Body of pancreas (tissue), 4 donors: ENCODE data around the gene SAP130. TPM values are rescaled to one million over a fixed set of nuclear protein-coding genes. Genes with fewer than 3 reads are reported as not detected.

Experiments used
- ATAC-seq: fragments of 150-250 bp; one replicate; pipeline ENCODE4 v1.9.1; 2016
- DNase-seq, 4 donors: peaks; one replicate each; pipeline ENCODE4 v3.0.0-alpha.2; 2019
- H3K27ac ChIP-seq, 4 donors: fragments of 200-600 bp; sonication (generic); 1 replicate in 3 of 4; 2 replicates in 1 of 4; pipeline versions ENCODE4 v1.5.1 to v1.6.1; 2016 to 2019; ENCODE audit warnings: mild to moderate bottlenecking in 1 of 4, mixed read lengths in 1 of 4, moderate library complexity in 1 of 4
- H3K27me3 ChIP-seq, 2 donors: fragments of 200-600 bp; sonication (generic); one replicate each; pipeline ENCODE4 v1.6.0; 2016; ENCODE audit warnings: mild to moderate bottlenecking in 1 of 2
- H3K36me3 ChIP-seq, 2 donors: fragments of 200-600 bp; sonication (generic); replicated peaks in 1 of 2; 2 replicates each; pipeline ENCODE4 v1.5.1; 2016; ENCODE audit warnings: low read depth in 2 of 2; ENCODE audit not compliant: insufficient read depth in 1 of 2
- H3K4me1 ChIP-seq: fragments of 200-600 bp; sonication (generic); one replicate; pipeline ENCODE4 v1.6.0; 2016
- H3K4me3 ChIP-seq, 2 donors: fragments of 200-600 bp; sonication (generic); 1 replicate in 1 of 2; 2 replicates in 1 of 2; pipeline ENCODE4 v1.5.1; 2016 to 2019
- H3K9me3 ChIP-seq, 3 donors: fragments of 200-600 bp; sonication (generic); 1 replicate in 2 of 3; 2 replicates in 1 of 3; pipeline ENCODE4 v1.5.1; 2016
- POLR2A ChIP-seq, 3 donors: fragments of 450-650 bp; IDR thresholded peaks; one replicate each; pipeline ENCODE4 v1.6.1; 2016; ENCODE audit warnings: antibody characterized with exemption in 3 of 3, mild to moderate bottlenecking in 2 of 3
- WGBS, 2 donors: methylation state at CpG; one replicate each; pipeline ENCODE4 v1.1.5; 2017; 5-methylcytosine and 5-hydroxymethylcytosine counted together
- intact Hi-C: fragments of 100-400 bp; cut with DNase I; formaldehyde crosslinking; loops from one replicate; pipeline ENCODE4 v1.15.1; 2023
- total RNA-seq, 2 donors: library from RNA; depleted of rRNA; stranded (reverse); fragments of >200 nt; gene quantifications; one replicate each; pipeline ENCODE4 v1.1.0, GENCODE V29; 2016
- TF ChIP-seq, protein P1 (sequence below), 7 experiments: fragments of 450-650 bp in 4 of 7; fragments of 200-600 bp in 3 of 7; sonication (generic) in 3 of 7; IDR thresholded peaks; one replicate each; pipeline ENCODE4 v1.5.1; 2016 to 2019; ENCODE audit warnings: antibody characterized with exemption in 7 of 7

Gene SAP130
- total RNA-seq, 2 donors from 2014 or later, result 4.4 to 4.6 TPM

DNA sequence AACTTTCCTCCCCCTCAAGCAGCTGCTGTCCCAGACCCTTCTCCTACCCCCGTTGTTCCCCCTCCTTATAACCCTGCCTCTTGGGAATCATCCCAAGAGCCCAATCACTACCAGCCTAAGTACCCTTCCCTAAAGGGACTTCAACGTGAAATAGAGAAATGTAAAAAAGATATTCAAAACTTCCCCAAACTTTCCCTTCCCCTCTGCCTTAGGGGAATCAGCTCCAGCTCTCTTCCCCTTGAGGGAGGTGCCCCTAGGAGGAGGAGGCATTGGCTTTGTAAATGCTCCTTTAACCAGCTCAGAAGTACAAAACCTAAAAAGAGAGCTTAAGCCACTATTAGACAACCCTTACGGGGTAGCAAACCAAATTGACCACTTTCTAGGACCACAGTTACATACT is 10.6 kb upstream of the SAP130 start:
- Histone ChIP-seq H3K4me3 (no peak overlapping the region), H3K36me3 (no peaks in the 10 kb centered on the region), H3K9me3 (peaks cover 0 to 20% (median 0%) of the 10 kb centered on the region in 3 donors), H3K27me3 (no peaks in the 10 kb centered on the region), H3K4me1 (no peaks in the 10 kb centered on the region), H3K27ac (no peak overlapping the region)
- intact Hi-C loops, result loop anchor here (10.0 kb wide), 1 partner anchor 46 kb away; no protein-coding TSS in a partner anchor
- 72 to 75% methylated on average over 3 of the region's 3 CpGs for WGBS, 2 donors
- no peak for TF ChIP-seq POLR2A (IDR thresholded peaks at IDR 0.05)
- TF ChIP-seq, protein P1, sequence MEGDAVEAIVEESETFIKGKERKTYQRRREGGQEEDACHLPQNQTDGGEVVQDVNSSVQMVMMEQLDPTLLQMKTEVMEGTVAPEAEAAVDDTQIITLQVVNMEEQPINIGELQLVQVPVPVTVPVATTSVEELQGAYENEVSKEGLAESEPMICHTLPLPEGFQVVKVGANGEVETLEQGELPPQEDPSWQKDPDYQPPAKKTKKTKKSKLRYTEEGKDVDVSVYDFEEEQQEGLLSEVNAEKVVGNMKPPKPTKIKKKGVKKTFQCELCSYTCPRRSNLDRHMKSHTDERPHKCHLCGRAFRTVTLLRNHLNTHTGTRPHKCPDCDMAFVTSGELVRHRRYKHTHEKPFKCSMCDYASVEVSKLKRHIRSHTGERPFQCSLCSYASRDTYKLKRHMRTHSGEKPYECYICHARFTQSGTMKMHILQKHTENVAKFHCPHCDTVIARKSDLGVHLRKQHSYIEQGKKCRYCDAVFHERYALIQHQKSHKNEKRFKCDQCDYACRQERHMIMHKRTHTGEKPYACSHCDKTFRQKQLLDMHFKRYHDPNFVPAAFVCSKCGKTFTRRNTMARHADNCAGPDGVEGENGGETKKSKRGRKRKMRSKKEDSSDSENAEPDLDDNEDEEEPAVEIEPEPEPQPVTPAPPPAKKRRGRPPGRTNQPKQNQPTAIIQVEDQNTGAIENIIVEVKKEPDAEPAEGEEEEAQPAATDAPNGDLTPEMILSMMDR (IDR thresholded peaks at IDR 0.05), result no peak
- DNase-seq (no peak), ATAC-seq (no peak)

DNA sequence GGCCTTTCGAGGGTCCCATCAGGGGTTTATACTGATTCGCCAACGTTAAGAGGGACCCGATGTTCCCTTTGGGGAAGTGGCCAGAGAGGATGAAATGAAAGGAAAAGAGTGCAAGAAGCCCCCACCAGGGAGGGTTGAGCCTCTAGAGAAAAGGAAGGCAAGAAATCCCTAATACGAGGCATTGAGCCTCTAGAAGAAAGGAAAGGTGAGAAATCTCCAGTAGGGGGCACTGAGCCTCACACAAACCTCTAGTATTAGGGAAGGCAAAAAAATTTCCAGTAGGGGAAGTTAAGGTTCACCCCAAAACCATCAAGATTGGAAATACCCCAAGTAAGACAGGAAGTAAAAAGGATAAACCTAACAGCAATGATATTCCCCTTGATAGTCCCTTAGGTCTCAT is 9.8 kb upstream of the SAP130 start:
- H3K27me3 ChIP-seq, result no peaks in the 10 kb centered on the region
- DNase-seq (no peak), ATAC-seq (no peak)
- intact Hi-C loops, result loop anchor here (10.0 kb wide), 1 partner anchor 47 kb away; no protein-coding TSS in a partner anchor
- H3K36me3 ChIP-seq, result no peaks in the 10 kb centered on the region
- no peak overlapping the region for H3K4me3 ChIP-seq
- H3K9me3 ChIP-seq, result peaks cover 0 to 13% (median 0%) of the 10 kb centered on the region in 3 donors
- 81 to 83% methylated on average over 5 of the region's 5 CpGs for WGBS, 2 donors
- TF ChIP-seq POLR2A (IDR thresholded peaks at IDR 0.05), result no peak
- TF ChIP-seq, protein P1 (IDR thresholded peaks at IDR 0.05), result no peak
- H3K4me1 ChIP-seq, result no peaks in the 10 kb centered on the region
- H3K27ac ChIP-seq, result no peak overlapping the region

DNA sequence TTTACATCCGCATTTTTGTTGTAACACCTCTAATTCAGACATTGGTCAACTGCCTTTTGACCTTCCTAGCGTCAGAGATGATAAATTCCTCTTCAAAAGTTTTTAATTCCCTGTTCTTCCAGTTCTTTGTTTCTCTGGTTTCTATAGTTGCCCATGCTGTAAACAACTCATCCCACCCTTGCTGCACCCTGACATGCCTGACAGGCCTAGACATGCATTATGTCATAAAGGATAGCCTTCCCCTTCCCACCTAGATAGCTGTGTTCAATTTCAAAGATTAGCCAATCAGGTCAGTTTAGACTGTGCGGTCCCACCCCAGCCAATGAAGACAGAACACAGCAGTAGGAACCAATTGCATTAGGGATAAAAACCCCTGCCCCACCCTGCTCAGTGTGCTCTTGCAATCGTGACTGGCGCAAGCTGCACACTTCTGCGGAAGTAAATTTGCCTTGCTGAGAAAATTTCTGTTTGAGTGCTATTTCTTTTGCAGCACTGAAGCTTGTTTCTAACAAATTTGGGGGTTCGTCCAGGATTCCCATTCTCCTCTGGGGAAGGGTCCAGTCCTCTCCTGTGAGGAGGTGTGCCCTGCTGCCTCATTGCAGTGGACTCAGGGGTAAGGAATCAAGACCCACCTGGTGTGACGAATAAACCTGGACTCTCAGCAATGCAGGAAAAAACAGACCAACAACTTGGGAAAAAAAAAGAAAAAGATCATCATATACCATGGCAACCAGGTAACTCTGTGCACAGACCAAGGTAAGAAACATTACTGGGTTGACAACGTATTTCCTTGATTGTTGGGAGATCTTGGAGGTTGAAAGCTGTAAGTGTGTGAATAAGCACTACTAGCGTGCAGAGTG is 9.1 kb upstream of the SAP130 start:
- DNase-seq (no peak), ATAC-seq (no peak)
- Histone ChIP-seq H3K27ac (no peak overlapping the region), H3K27me3 (no peaks in the 10 kb centered on the region), H3K9me3 (peaks cover 0 to 13% (median 0%) of the 10 kb centered on the region in 3 donors), H3K36me3 (no peaks in the 10 kb centered on the region), H3K4me3 (no peak overlapping the region), H3K4me1 (no peaks in the 10 kb centered on the region)
- 75 to 84% methylated on average over 10 of the region's 10 CpGs for whole genome bisulfite sequencing, 2 donors
- no peak for TF ChIP-seq POLR2A (IDR thresholded peaks at IDR 0.05)
- TF ChIP-seq, protein P1 (IDR thresholded peaks at IDR 0.05), result no peak
- intact Hi-C loops, result loop anchor here (10.0 kb wide), 1 partner anchor 48 kb away; no protein-coding TSS in a partner anchor

DNA sequence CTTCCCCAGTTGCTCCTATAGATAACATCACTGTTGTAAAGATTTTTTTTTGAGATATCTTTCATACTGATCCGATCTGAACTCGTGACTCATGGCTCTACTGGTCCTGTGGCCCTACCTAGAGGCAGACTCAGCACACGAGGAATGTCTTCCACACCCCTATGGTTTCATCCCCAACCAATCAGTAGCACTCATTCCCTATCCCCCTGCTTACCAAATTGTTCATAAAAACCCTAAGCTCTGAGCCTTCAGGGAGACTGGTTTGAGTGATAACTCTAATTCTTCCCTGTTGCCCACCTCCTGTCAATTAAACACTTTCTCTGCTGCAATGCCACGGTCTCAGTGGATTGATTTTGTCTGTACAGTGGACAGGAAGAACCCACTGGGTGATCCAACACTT is 4.2 kb upstream of the SAP130 start:
- 63 to 78% methylated on average over 4 of the region's 4 CpGs for WGBS, 2 donors
- ATAC-seq (no peak), DNase-seq (no peak)
- Histone ChIP-seq H3K27ac (no peak overlapping the region), H3K27me3 (no peaks in the 10 kb centered on the region), H3K4me3 (no peak overlapping the region), H3K9me3 (peaks cover 0 to 7% (median 0%) of the 10 kb centered on the region in 3 donors), H3K36me3 (no peaks in the 10 kb centered on the region), H3K4me1 (peaks cover 8% of the 10 kb centered on the region)
- TF ChIP-seq POLR2A (IDR thresholded peaks at IDR 0.05), result no peak
- TF ChIP-seq, protein P1 (IDR thresholded peaks at IDR 0.05), result no peak
- intact Hi-C loops, result loop anchor here (10.0 kb wide), 1 partner anchor 53 kb away; no protein-coding TSS in a partner anchor
